ENCODE results near the gene TTC7B. TPM values are rescaled to one million over a fixed set of nuclear protein-coding genes. Genes with fewer than 3 reads are reported as not detected.

The TTC7B gene
- total and polyA plus RNA-seq, 2 of the 13 experiments (the other 11 are each of a cell fraction or from before 2014, with no cell fraction given) = 1.3 to 3.2 TPM

DNA sequence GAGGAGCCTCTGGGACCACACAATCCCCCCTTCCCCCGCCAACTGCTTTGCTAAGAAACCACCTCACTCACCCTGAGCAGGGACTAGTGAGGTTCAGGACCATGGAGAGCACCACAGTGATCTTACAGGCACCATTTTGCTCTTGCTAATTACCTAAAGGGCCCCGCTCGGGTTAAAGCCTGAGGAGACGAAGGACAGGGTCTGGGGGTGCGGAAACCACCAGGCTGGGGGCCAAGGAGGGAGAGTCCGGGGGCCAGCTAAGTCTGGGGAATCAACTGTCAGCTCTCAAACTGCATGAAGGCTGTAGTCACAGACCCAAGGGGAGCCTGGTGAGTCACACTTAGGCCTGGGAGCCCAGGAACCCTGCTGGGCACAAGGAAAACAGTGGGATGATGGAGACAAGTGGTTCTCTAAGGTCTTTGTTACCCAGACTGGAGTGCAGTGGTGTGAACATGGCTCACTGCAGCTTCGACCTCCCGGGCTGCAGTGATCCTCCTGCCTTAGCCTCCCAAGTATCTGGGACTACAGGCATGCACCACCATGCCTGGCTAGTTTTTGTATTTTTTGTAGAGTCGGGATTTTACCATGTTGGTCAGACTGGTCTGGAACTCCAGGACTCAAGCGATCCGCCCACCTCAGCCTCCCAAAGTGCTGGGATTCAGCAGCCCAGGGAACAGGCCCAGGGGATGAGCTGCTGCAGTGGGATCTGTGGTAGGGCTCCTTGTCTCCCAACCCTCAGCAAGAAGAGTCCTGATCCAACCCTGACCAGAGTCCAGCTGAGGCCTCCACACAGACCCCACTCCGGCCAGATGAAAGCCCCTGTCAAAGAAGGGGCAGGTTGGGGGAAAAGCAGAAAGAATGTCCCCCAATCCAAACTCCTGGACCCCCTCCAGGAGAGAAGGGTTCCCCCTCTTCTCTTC lies 320.6 kb downstream of the TTC7B start (continued):
- TF ChIP-seq ZNF788 (CRISPR knock-in tag; IDR thresholded peaks at IDR 0.05; ENCODE audit: borderline replicate concordance) = no peak
- TF ChIP-seq, protein P1, sequence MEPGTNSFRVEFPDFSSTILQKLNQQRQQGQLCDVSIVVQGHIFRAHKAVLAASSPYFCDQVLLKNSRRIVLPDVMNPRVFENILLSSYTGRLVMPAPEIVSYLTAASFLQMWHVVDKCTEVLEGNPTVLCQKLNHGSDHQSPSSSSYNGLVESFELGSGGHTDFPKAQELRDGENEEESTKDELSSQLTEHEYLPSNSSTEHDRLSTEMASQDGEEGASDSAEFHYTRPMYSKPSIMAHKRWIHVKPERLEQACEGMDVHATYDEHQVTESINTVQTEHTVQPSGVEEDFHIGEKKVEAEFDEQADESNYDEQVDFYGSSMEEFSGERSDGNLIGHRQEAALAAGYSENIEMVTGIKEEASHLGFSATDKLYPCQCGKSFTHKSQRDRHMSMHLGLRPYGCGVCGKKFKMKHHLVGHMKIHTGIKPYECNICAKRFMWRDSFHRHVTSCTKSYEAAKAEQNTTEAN (CRISPR knock-in tag; conservative IDR thresholded peaks at IDR 0.05) = no peak
- no peak; the same call in 1 of the 2 replicates for TF ChIP-seq GABPB1 (CRISPR knock-in tag; IDR thresholded peaks at IDR 0.05)
- TF ChIP-seq ZNF672 (CRISPR knock-in tag; IDR thresholded peaks at IDR 0.05) = no peak
- no peak for TF ChIP-seq ZNF343 (CRISPR knock-in tag; IDR thresholded peaks at IDR 0.05)
- TF ChIP-seq ZFP62 (CRISPR knock-in tag; IDR thresholded peaks at IDR 0.05) = no peak
- no peak for TF ChIP-seq ZNF431 (CRISPR knock-in tag; IDR thresholded peaks at IDR 0.05; ENCODE audit: borderline replicate concordance, low read depth)
- TF ChIP-seq, protein P2, sequence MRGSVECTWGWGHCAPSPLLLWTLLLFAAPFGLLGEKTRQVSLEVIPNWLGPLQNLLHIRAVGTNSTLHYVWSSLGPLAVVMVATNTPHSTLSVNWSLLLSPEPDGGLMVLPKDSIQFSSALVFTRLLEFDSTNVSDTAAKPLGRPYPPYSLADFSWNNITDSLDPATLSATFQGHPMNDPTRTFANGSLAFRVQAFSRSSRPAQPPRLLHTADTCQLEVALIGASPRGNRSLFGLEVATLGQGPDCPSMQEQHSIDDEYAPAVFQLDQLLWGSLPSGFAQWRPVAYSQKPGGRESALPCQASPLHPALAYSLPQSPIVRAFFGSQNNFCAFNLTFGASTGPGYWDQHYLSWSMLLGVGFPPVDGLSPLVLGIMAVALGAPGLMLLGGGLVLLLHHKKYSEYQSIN (CRISPR knock-in tag; IDR thresholded peaks at IDR 0.05; ENCODE audit: borderline replicate concordance) = no peak
- TF ChIP-seq U2AF1 (optimal IDR thresholded peaks at IDR 0.05; ENCODE audit: low read depth, low read length) = no peak
- no peak for TF ChIP-seq HOMEZ (CRISPR knock-in tag; IDR thresholded peaks at IDR 0.05; ENCODE audit: low read depth)
- no peak for TF ChIP-seq ZNF83 (CRISPR knock-in tag; IDR thresholded peaks at IDR 0.05; ENCODE audit: borderline replicate concordance)
- TF ChIP-seq, protein P3, sequence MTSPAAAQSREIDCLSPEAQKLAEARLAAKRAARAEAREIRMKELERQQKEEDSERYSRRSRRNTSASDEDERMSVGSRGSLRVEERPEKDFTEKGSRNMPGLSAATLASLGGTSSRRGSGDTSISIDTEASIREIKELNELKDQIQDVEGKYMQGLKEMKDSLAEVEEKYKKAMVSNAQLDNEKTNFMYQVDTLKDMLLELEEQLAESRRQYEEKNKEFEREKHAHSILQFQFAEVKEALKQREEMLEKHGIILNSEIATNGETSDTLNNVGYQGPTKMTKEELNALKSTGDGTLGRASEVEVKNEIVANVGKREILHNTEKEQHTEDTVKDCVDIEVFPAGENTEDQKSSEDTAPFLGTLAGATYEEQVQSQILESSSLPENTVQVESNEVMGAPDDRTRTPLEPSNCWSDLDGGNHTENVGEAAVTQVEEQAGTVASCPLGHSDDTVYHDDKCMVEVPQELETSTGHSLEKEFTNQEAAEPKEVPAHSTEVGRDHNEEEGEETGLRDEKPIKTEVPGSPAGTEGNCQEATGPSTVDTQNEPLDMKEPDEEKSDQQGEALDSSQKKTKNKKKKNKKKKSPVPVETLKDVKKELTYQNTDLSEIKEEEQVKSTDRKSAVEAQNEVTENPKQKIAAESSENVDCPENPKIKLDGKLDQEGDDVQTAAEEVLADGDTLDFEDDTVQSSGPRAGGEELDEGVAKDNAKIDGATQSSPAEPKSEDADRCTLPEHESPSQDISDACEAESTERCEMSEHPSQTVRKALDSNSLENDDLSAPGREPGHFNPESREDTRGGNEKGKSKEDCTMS (CRISPR knock-in tag; conservative IDR thresholded peaks at IDR 0.05) = no peak; the same call in 1 of the 2 replicates
- no peak for TF ChIP-seq NFE2L1 (CRISPR knock-in tag; IDR thresholded peaks at IDR 0.05; ENCODE audit: borderline replicate concordance)
- TF ChIP-seq ZSCAN5A (CRISPR knock-in tag; IDR thresholded peaks at IDR 0.05; ENCODE audit: borderline replicate concordance) = no peak
- TF ChIP-seq ZNF841 (CRISPR knock-in tag; IDR thresholded peaks at IDR 0.05; ENCODE audit: borderline replicate concordance) = no peak
- no peak for TF ChIP-seq ZNF850 (CRISPR knock-in tag; conservative IDR thresholded peaks at IDR 0.05)
- no peak for TF ChIP-seq ZNF496 (CRISPR knock-in tag; IDR thresholded peaks at IDR 0.05; ENCODE audit: insufficient replicate concordance)
- TF ChIP-seq ZNF251 (CRISPR knock-in tag; IDR thresholded peaks at IDR 0.05) = no peak
- no peak for TF ChIP-seq ZNF101 (CRISPR knock-in tag; IDR thresholded peaks at IDR 0.05; ENCODE audit: borderline replicate concordance, low read depth)
- TF ChIP-seq TCF7L2 (IDR thresholded peaks at IDR 0.05; ENCODE audit: low read depth, low read length) = no peak
- no peak for TF ChIP-seq FOXA1 (IDR thresholded peaks at IDR 0.05)
- no peak for TF ChIP-seq FOXA1 (CRISPR knock-in tag; IDR thresholded peaks at IDR 0.05)
